AG09309 (cell line): ENCODE data around the gene TEX10.
A peak's percentile ranks its signal among the peaks of the same experiment; 100 is the strongest.

Experiments
- DNase-seq: peaks from one replicate; pipeline ENCODE4 v3.0.0-alpha.2; 2010; ENCODE audit warnings: low read depth
- H3K4me3 ChIP-seq: 2 replicates; pipeline ENCODE4 v1.5.1; 2011; ENCODE audit warnings: mild to moderate bottlenecking, low read depth, low read length, moderate library complexity; ENCODE audit not compliant: control insufficient read depth
- CTCF ChIP-seq: IDR thresholded peaks from 2 replicates; pipeline ENCODE4 v1.5.1; 2011; ENCODE audit warnings: mild to moderate bottlenecking, low read depth, low read length, inconsistent platforms; ENCODE audit not compliant: insufficient read depth, control insufficient read depth; ENCODE audit errors: missing control alignments

The TEX10 gene

DNA sequence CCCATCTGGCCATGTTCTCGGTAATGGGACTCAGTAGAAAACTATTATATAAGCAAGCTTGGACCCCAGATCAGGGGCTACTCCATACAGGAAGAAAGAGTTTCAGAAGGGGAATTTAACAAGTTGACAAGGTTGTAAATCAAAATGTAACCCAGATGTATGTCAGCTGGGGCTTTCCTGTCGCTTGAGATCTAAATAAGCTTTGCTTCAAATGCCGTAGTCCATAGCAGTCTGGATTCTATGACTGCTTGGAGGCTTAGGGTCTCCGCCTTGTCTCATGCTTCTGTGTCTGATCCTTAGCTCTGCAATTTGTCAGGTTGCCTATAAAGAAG is 70.4 kb downstream of the TEX10 start:
- DNase-seq: no peak
- TF ChIP-seq CTCF: no peak
- no peak overlapping the region for H3K4me3 ChIP-seq

GRCh38 chr9:100281676-100282387 is 70.9 kb downstream of the TEX10 start:
- no peak for TF ChIP-seq CTCF
- no peak overlapping the region for H3K4me3 ChIP-seq
- no peak for DNase-seq

GRCh38 chr9:100281066-100281465 is 71.7 kb downstream of the TEX10 start:
- no peak for DNase-seq
- no peak for TF ChIP-seq CTCF
- no peak overlapping the region for H3K4me3 ChIP-seq

GRCh38 chr9:100277166-100277979 is 75.4 kb downstream of the TEX10 start:
- DNase-seq: peak; percentile 11
- no peak overlapping the region for H3K4me3 ChIP-seq
- TF ChIP-seq CTCF: no peak

DNA sequence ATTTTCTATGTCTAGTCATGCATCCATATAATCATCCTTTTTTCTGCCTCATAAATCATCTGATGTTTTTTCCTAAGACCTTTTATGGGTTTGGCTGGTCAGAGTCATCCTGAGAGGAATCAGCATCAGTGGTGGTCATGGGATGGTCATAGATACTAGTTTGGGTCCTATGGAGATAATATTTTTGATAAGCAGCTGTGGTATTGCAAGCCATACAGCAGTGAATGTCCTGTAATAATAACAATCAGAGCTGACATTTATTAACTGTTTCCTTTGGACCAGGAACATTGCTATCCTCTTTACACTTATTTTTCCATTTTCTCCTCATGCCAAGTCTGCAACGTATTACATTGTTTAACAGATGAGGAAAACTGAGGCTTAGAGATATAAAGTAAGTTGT is 83.1 kb downstream of the TEX10 start:
- no peak for DNase-seq
- no peak overlapping the region for H3K4me3 ChIP-seq
- no peak for TF ChIP-seq CTCF

- H3K4me3 ChIP-seq: no peak overlapping the region
- DNase-seq: no peak
- TF ChIP-seq CTCF: no peak
Observed at GRCh38 chr9:100268271-100268670, 84.5 kb downstream of the TEX10 start.

DNA sequence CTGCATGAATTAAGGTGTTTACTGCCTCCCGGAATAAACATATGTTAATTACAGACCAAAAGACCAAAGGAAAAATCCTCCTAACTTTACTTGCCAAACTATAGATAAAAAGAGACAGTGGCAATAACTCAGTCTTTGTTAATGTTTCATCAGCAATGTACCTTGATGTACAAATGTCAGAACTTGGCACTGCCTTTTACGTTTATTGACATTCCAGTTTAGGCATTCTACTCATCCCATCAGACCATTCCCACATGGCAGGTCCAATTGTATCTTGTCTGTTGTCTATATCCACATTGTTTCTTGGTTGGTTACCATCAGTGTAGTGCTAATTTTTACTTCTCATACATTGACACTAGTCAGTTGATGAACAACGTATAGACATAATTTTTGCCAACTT is 85.5 kb downstream of the TEX10 start:
- no peak for DNase-seq
- H3K4me3 ChIP-seq: no peak overlapping the region
- no peak for TF ChIP-seq CTCF
